GM12891 (cell line): ENCODE results near the gene SMYD3.

ENCODE experiments used
- PAX5 ChIP-seq: IDR thresholded peaks from 2 replicates; pipeline ENCODE4 v1.6.1; 2011; ENCODE audit warnings: low read length, moderate library complexity, mild to moderate bottlenecking; ENCODE audit not compliant: insufficient read depth, severe bottlenecking
- POLR2A ChIP-seq: IDR thresholded peaks from 2 replicates; pipeline ENCODE4 v1.6.1; 2011; ENCODE audit warnings: low read depth, low read length, control low read depth
- POLR2AphosphoS5 ChIP-seq: IDR thresholded peaks from 2 replicates; pipeline ENCODE4 v1.6.1; 2011; ENCODE audit warnings: low read depth, low read length, control low read depth
- POU2F2 ChIP-seq: IDR thresholded peaks from 2 replicates; pipeline ENCODE4 v1.6.1; 2011; ENCODE audit warnings: low read depth, mild to moderate bottlenecking, control low read depth, low read length, moderate library complexity
- SPI1 ChIP-seq: IDR thresholded peaks from 2 replicates; pipeline ENCODE4 v1.6.1; 2011; ENCODE audit warnings: low read depth, low read length, control low read depth
- TAF1 ChIP-seq: IDR thresholded peaks from 2 replicates; pipeline ENCODE4 v1.6.1; 2011; ENCODE audit warnings: low read depth, low read length, control low read depth

DNA sequence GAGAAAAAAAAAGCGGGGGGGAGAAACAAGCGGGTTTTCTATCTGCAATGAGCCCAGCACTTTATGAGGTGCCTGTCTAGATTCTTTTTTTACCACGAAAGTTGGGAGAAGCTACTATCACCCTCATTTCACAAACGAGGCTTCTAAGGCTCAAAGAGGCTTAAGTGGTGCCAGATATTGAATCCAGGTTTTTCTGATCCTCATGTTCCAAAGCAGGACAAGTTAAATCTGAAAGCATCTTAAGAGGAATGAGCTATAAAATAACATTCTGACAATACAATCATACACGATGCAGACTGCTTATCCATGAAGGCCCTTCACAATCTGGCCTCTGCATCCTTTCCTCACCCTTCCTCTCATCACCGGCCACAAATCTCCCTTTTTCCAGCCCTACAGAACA is 549.1 kb downstream of the SMYD3 start:
- TF ChIP-seq POLR2AphosphoS5 (no peak), POLR2A (no peak), POU2F2 (no peak), TAF1 (no peak), SPI1 (no peak), PAX5 (no peak)
